RWPE2 (cell line): ENCODE results near the gene LARGE1.

Experiments
- ATAC-seq: fragments of 200-7000 bp; cut with Tn5 transposase; 3 replicates; pipeline ENCODE4 v1.9.1; 2021; ENCODE audit warnings: low read depth
- DNase-seq: peaks from one replicate; pipeline ENCODE4 v3.0.0-alpha.2; 2020; ENCODE audit warnings: low spot score
- H3K27ac ChIP-seq: fragments of 450-650 bp; 2 replicates; pipeline ENCODE4 v1.5.1; 2017; ENCODE audit warnings: mild to moderate bottlenecking; ENCODE audit not compliant: poor library complexity, severe bottlenecking
- H3K27me3 ChIP-seq: fragments of 250-450 bp; sonication (Bioruptor Pico); 2 replicates; pipeline ENCODE4 v1.5.1; 2021; ENCODE audit warnings: mild to moderate bottlenecking, moderate library complexity; ENCODE audit not compliant: insufficient read depth, poor library complexity, severe bottlenecking
- H3K36me3 ChIP-seq: fragments of 250-450 bp; sonication (Bioruptor Pico); 2 replicates; pipeline ENCODE4 v1.5.1; 2020; ENCODE audit warnings: low read depth, mild to moderate bottlenecking, moderate library complexity
- H3K4me1 ChIP-seq: fragments of 250-450 bp; sonication (Bioruptor Pico); 2 replicates; pipeline ENCODE4 v1.5.1; 2021; ENCODE audit warnings: mild to moderate bottlenecking, moderate library complexity; ENCODE audit not compliant: insufficient read depth, poor library complexity, severe bottlenecking
- H3K4me3 ChIP-seq: fragments of 250-450 bp; sonication (Bioruptor Pico); 2 replicates; pipeline ENCODE4 v1.5.1; 2021; ENCODE audit warnings: mild to moderate bottlenecking, moderate library complexity; ENCODE audit not compliant: severe bottlenecking
- H3K9me3 ChIP-seq: fragments of 250-450 bp; sonication (Bioruptor Pico); 2 replicates; pipeline ENCODE4 v1.5.1; 2021; ENCODE audit warnings: mild to moderate bottlenecking, moderate library complexity; ENCODE audit not compliant: severe bottlenecking
- TF ChIP-seq, protein P1 (sequence below): fragments of 450-650 bp; IDR thresholded peaks from one replicate; pipeline ENCODE4 v1.5.1; 2017; ENCODE audit warnings: mild to moderate bottlenecking, moderate library complexity; ENCODE audit not compliant: poor library complexity, severe bottlenecking

The LARGE1 gene

DNA sequence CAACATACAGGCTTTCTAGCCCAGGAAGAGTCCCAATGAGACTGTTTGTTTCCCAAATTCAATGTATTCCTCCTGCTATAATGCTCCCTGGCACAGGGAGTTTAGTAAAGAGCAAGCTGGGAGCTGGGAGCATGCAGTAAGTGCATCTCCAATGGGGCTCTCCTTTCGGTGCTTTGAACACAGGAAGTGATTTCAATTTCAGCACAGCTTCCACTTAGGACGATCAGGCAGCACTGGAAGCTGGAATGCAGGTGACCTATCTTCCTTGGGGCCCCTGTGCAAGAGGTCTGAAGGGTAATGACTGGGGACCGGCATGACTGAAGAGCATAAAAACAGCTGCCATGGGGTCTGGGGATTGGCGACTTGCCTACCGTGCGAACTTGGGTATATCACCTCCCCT lies 76.0 kb downstream of the LARGE1 start:
- H3K36me3 ChIP-seq = no peaks in the 10 kb centered on the region
- TF ChIP-seq, protein P1, sequence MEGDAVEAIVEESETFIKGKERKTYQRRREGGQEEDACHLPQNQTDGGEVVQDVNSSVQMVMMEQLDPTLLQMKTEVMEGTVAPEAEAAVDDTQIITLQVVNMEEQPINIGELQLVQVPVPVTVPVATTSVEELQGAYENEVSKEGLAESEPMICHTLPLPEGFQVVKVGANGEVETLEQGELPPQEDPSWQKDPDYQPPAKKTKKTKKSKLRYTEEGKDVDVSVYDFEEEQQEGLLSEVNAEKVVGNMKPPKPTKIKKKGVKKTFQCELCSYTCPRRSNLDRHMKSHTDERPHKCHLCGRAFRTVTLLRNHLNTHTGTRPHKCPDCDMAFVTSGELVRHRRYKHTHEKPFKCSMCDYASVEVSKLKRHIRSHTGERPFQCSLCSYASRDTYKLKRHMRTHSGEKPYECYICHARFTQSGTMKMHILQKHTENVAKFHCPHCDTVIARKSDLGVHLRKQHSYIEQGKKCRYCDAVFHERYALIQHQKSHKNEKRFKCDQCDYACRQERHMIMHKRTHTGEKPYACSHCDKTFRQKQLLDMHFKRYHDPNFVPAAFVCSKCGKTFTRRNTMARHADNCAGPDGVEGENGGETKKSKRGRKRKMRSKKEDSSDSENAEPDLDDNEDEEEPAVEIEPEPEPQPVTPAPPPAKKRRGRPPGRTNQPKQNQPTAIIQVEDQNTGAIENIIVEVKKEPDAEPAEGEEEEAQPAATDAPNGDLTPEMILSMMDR = no peak
- no peaks in the 10 kb centered on the region for H3K9me3 ChIP-seq
- H3K4me3 ChIP-seq = no peak overlapping the region
- ATAC-seq (no peak), DNase-seq (no peak)
- no peaks in the 10 kb centered on the region for H3K4me1 ChIP-seq
- H3K27me3 ChIP-seq = no peaks in the 10 kb centered on the region
- no peak overlapping the region for H3K27ac ChIP-seq

- H3K27ac ChIP-seq = no peak overlapping the region
- no peaks in the 10 kb centered on the region for H3K27me3 ChIP-seq
- no peak overlapping the region for H3K4me3 ChIP-seq
- H3K4me1 ChIP-seq = no peaks in the 10 kb centered on the region
- no peak for DNase-seq
- no peaks in the 10 kb centered on the region for H3K36me3 ChIP-seq
- no peak for ATAC-seq
- no peaks in the 10 kb centered on the region for H3K9me3 ChIP-seq
- TF ChIP-seq, protein P1 = no peak
These were observed 77.7 kb downstream of the LARGE1 start for GRCh38 chr22:33842421-33843094.

DNA sequence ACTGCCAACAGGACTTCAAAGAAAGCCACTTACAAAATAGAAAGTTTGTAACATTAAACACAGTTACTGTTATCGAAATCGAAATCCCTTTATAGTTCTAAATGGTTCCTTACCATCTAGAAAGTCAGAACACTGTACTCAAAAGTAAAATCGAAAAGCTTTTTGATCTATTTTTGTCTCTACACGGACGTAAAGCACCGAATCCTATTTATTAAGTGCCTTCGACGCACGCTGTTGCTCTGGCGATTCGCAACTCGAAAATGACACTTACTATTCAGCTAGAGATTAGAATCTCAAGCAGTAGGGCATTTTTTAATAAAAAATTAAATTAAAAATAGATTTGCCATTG lies 78.3 kb downstream of the LARGE1 start:
- Histone ChIP-seq H3K9me3 (no peaks in the 10 kb centered on the region), H3K36me3 (no peaks in the 10 kb centered on the region), H3K4me1 (no peaks in the 10 kb centered on the region), H3K4me3 (no peak overlapping the region), H3K27me3 (no peaks in the 10 kb centered on the region), H3K27ac (no peak overlapping the region)
- DNase-seq (no peak), ATAC-seq (no peak)
- TF ChIP-seq, protein P1 = no peak

DNA sequence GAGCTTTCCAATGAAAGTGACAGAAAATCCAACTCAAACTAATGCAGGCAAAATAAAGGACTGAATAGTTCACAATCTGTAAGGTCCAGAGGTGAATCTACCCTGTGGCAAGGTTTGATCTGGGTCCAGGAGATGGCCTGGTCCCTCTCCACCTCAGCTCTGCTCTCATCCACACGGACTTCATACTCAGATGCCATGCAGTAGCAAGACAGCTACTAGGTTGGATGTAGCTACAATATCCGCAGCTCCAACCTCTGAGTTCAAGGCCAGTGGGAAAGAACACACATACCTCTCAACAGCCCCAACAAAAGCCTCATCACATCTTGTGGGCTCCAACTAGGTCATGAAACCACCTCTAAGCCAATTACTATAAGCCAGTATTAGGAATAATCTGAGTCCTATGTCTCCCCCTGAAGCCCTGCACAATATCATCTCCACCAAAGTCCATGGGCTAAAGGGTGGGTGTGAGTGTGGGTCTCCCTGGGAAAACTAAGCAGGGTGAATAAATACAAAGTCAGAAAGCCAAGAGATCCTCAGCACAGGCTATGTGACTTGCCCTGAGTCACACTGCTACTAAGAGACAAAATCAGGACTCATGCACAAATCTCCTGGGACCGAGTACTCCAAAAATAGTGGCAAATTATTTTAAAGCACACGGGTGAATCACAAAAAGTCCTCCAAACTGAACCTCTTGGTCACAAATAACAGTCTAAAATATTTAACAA lies 78.8 kb downstream of the LARGE1 start:
- no peaks in the 10 kb centered on the region for H3K9me3 ChIP-seq
- no peak overlapping the region for H3K27ac ChIP-seq
- TF ChIP-seq, protein P1 = no peak
- no peak overlapping the region for H3K4me3 ChIP-seq
- no peaks in the 10 kb centered on the region for H3K36me3 ChIP-seq
- no peaks in the 10 kb centered on the region for H3K4me1 ChIP-seq
- DNase-seq (no peak), ATAC-seq (no peak)
- H3K27me3 ChIP-seq = no peaks in the 10 kb centered on the region

DNA sequence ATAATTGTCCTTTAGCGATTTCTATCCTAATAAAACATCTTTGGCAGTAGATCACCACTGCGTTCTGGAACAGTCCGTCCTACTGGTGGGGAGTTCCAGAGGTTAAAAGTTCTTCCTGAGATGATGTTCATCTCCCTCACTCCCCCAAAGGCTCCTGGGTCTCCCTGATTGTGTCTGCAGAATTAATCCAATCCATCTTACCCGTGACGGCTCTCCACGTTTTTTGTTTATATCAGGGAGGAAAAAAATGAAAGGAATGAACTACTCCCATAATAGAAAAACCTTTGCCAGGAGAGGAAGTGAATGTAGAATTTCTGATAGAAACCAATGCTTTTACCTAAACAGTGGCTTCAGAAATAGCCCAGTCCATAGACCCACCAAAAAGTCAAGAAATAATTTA lies 81.6 kb downstream of the LARGE1 start:
- ATAC-seq (no peak), DNase-seq (no peak)
- Histone ChIP-seq H3K36me3 (no peaks in the 10 kb centered on the region), H3K4me1 (no peaks in the 10 kb centered on the region), H3K9me3 (no peaks in the 10 kb centered on the region), H3K27me3 (no peaks in the 10 kb centered on the region), H3K4me3 (no peak overlapping the region), H3K27ac (no peak overlapping the region)
- TF ChIP-seq, protein P1 = no peak
